Activated naive CD4-positive, alpha-beta T cell treated with Interleukin-2 at 50 U/mL for 16 hours (primary cell): ENCODE data around the gene GLB1L2.
"Not testable (repeated sequence)": the region's sequence is repeated elsewhere in the genome, so short reads cannot be mapped to it uniquely, and the experiment has no call there.

Experiments
- DNase-seq: peaks from one replicate; pipeline ENCODE4 v3.0.0-alpha.2; 2020

The GLB1L2 gene

GRCh38 chr11:134330611-134331353 lies 1.0 kb upstream of the GLB1L2 start:
- DNase-seq, result no peak

- DNase-seq, result no peak
Measured at GRCh38 chr11:134332189-134332631, 422 bp downstream of the GLB1L2 start.

GRCh38 chr11:134332782-134333181 lies 994 bp downstream of the GLB1L2 start:
- DNase-seq, result no peak

GRCh38 chr11:134333312-134333711 lies 1.5 kb downstream of the GLB1L2 start:
- DNase-seq, result no peak

- DNase-seq, result no peak
Measured at GRCh38 chr11:134333946-134334345, 2.2 kb downstream of the GLB1L2 start.

DNA sequence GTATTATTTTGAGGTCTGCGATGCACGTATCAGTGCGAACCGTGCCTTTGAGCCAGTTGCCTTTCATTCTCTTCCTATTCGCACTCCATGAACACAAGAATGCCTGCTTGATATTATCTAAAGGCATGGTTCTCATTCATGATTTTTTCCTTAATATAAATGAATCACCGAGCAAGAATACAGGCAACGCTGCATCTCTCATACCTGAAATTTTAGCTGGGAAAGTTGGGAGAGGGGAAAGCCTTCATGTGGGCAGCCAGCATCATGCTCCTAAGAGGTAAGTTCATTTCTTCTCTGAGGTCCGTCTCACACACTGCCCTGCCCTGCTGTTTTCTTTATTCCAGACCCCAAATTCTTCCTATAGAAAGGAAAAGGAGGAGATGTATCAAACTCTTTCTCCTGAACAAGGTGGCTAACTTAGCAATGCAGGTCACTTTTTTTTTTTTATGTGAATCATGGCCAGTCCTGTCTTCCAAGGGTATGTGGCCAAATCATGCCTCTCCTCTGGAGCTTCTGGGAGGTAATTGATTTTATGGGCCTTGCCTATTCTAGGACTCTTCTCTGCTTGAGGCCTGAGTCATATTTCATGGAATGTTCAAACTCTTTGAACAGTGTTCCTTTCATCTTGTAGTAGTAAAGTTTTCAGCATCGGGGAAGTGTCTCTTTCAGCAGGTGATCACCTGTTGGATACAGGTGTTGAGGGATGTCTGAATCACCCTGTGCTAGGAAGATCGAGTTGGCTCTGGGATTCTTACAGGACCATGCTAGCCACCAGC lies 3.2 kb downstream of the GLB1L2 start:
- no peak for DNase-seq

GRCh38 chr11:134337051-134337450 lies 5.3 kb downstream of the GLB1L2 start:
- no peak for DNase-seq

GRCh38 chr11:134338068-134338467 lies 6.3 kb downstream of the GLB1L2 start:
- DNase-seq, result no peak

DNA sequence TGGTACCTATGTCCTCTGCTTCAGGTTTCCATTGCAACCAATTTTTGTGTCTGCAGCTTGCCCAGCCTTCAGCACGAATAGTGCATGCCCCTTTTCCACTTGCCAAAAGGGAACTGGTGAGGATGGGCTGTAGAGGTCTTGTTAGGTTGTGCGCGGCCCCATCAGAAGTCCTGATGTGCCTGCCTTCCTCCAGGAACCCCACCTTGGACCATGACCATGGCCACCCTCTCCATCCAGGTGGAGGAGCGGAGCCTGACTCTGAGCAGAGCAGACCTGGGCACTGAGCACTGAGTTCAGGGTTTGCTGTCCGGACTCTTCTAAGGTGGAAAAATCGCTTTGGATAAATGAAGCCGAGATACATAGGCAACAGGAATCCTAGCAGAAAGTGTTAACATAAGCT lies 6.9 kb downstream of the GLB1L2 start:
- DNase-seq, result no peak

GRCh38 chr11:134339756-134340155 lies 8.0 kb downstream of the GLB1L2 start:
- DNase-seq, result no peak

DNA sequence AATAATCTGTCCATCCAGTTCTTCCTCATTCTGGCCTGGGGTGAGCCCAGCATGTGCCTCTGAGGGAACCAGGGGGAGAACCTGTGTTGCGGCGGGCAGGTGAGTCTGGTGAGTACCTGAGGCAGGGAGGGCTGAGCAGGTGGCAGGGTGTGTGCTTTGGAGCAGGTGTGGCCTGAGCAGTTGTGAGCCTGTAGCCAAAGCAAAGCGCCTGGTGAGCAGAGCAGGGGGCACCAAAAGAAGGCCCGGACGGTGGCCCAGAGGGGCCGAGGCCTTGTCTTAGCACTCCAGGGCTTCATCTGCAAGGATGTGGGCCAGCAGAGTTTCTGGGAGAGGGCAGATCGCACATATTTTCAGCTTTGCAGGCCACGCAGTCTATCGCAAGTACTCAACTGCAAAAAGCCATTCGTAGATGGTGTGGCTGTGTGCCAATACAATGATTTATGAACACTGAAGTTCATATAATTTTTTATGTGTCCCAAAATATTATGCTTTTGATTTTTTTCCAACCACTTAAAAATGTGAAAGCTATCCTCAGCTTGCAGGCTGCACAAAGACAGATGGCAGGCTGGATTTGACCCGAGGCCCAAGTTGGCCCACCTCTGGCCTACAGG lies 8.7 kb downstream of the GLB1L2 start:
- no peak for DNase-seq

DNA sequence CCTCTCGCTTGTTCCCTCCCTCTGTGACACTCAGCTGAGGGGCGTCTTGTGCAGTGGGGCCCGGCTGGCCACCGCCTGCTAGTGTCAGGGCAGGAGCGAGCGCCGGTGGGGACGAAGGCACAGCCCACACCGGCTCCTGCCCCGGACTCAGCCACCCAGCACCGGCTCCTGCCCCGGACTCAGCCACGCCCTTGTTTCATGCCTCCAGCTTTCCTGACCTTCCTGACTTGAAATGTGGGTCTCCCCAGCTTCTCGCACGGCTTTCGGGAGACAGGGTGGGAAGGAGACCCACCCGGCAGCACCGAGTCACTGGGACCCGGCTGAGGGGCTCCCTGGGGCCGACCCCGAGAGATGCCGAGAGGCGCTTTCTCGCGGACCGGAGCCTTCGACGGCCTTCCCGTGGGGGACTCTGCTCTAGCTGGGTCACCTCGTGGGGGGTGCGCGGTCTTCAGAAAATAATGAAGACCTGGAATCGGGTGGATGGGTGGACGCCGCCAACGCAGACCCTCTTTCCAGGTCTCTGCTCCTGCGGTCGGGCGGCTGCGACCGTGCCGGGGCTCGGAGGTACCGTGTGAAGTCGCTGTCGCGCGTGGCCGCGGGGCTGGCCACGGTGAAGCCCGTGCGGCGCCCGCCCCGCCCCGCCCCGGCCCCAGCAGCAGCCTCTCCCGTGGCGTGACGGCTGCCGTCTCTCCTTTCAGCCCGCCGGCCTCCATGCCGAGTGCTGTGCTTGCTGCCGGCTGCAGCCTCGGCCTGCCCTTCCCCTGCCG lies 10.2 kb downstream of the GLB1L2 start:
- DNase-seq, result no peak

DNA sequence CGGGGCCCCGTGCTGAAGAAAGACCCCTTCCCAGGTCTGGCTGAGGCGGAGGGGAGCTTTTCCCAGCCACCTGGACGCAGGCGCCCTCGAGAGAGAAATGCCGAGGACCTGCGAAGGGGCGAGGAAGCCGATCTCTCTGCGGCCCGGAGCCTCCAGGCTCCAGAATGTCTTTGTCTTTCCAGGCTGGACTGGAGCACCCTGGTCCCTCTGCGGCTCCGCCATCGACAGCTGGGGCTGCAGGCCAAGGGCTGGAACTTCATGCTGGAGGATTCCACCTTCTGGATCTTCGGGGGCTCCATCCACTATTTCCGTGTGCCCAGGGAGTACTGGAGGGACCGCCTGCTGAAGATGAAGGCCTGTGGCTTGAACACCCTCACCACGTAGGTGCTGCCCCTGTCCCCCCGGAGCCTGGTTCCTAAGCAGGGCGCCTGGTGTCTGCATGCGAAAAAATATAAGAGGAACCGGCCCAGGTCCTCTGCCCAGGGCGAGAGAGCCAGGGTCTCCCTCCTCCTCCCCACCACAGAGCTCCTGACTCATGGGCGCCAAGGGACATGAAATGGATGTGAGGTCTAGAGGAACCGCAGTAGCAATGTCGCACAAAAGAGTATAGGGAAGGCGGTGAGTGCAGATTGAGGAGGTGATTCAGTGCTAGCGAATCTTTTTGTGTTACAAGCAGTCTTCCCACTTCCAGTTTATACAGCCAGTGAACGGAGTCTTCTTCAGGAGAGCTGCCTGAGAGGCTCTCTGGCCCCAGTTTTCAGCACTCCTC lies 11.0 kb downstream of the GLB1L2 start:
- no peak for DNase-seq

GRCh38 chr11:134343646-134344045 lies 11.9 kb downstream of the GLB1L2 start:
- no peak for DNase-seq

DNA sequence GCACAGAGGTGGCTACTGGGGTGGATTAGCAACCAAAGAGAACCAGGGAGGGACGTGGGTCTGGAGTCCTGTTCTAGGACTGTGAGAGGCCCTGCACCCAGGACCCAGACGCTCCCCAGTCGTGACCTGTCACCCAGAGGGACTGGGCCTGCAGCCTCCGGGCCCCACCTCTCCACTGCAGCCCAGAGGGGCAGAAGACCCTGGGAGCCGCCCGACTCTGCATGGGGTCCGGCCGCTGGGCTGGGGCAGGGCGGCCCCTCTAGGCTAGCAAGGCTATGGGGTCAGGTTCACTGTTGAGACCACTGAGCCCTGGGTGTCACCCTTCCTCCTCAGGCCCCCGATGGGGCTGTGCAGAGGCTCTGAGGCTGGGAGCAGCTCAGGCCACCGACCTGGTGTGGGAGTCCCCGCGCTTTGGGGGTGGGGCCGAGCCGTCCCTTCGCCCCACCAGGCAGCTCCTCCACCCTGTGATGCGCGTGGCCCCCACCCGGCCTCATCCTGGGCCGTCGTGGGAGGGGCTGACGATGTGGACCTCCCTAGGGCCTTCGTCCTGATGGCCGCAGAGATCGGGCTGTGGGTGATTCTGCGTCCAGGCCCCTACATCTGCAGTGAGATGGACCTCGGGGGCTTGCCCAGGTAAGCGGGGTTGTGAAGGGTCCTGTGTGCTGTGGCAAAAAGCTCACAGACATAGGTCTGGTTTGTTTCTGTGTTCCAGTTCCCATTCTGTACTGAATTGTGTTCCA lies 12.9 kb downstream of the GLB1L2 start:
- not testable (repeated sequence) for DNase-seq

DNA sequence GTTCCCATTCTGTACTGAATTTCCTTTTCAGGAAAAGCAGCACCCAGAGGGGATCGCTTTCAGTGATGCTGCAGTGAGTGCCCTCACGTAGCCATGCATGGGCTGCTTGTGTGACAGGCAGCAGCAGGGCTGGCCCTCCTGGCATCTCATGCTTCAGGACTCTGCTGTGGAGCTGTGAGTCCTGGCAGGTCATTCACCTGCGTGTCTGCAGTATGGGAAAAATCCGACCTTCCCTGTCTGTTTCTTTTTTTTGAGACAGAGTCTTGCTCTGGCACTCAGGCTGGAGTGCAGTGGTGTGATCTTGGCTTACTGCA lies 13.4 kb downstream of the GLB1L2 start:
- DNase-seq, result no peak

DNA sequence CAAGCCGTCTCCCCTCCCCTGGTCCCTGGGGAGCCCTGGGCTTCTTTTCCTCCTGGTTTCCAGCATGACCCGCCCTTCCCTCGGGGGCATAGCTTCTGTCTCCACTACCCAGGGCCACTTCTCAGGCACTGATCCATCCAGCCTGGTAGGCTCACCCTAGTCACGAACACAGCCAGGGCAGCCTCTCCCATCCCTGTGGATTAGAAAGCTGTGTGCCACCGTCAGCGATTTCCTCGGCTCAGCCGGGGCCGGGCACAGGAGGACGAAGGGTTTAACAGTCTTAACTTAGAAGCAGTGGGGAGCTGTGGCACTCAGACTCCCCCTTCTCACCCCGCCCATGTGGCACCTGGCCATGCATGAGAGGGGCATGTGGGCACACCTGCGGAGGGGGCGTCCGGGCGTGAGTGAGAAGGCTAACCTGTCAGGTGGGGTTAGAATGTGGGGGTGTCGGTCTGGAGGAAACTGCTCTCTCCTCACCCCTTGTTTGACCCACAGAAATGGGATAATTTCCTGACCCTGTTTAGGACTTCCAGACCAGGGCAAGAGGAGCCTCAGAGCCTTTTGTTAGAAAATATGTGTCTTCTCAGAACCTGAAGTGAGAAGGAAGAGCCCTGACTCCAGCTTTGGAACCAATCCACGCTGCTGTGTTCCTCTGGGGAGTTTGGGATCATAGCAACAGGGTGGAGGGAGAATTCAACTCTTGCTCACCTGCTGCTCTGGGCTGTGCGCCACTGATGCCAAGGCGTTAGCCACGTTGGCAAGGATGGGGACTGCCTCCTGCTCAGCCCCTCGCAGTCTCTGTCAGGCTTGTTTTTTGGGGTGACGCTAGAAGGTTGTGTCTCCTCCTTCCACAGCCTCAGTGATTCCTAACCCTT lies 14.6 kb downstream of the GLB1L2 start:
- DNase-seq, result no peak

- no peak for DNase-seq
Measured at GRCh38 chr11:134346976-134347350, 15.2 kb downstream of the GLB1L2 start.

- no peak for DNase-seq
Measured at GRCh38 chr11:134347441-134347840, 15.7 kb downstream of the GLB1L2 start.

- DNase-seq, result no peak
Measured at GRCh38 chr11:134349109-134349801, 17.5 kb downstream of the GLB1L2 start.
